NCI-H1092 (cell line): ENCODE measurements around the gene ARRB1.
"Not testable (repeated sequence)": the region's sequence is repeated elsewhere in the genome, so short reads cannot be mapped to it uniquely, and the experiment has no call there.

Source experiments
- DNase-seq: peaks from one replicate; lab custom pipeline; 2025; lab: John Stamatoyannopoulos, UW

ARRB1 gene

DNA sequence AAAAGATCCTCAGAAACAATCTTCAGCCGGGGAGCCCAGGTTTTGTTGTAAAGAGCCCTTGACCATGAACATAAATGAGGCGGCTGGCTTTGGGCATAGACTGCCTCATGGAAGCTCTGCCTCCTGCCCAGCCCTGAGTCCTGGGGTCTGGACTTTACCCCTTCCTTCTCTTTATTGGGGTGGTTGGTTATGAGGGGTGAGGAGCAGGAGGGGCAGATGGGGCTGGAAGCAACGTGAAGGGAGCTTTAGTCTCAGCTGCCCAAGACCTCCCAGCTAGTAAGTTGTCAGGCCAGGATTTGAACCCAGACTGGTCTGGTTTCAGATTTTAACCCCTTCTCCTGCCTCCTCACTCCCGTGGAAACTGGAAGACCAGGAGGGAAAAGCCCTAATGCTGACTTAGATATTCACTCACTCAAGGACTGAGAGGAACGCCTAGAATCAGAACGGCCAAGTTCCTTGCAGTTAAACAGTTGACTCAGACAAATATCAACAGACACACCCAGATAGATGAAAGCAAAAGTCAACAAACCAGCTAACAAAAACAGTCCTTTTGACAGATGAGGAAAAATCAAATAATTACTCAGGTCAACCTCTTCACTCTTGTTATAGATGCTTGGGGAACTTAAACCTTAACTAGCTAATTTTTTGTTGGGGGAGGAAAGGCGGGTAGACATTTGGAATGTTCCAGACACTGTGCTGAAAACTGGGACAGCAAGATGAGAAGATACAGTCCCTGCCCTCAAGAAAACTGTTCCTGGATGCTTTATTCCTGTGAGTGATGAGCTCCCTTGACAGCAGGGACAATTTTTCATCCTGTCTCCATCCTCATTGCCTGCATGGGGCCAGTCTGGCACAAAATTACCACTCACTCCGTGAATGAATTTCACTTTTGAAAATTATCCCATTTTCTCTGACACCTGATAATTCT lies 20.8 kb upstream of the ARRB1 start:
- no peak for DNase-seq

DNA sequence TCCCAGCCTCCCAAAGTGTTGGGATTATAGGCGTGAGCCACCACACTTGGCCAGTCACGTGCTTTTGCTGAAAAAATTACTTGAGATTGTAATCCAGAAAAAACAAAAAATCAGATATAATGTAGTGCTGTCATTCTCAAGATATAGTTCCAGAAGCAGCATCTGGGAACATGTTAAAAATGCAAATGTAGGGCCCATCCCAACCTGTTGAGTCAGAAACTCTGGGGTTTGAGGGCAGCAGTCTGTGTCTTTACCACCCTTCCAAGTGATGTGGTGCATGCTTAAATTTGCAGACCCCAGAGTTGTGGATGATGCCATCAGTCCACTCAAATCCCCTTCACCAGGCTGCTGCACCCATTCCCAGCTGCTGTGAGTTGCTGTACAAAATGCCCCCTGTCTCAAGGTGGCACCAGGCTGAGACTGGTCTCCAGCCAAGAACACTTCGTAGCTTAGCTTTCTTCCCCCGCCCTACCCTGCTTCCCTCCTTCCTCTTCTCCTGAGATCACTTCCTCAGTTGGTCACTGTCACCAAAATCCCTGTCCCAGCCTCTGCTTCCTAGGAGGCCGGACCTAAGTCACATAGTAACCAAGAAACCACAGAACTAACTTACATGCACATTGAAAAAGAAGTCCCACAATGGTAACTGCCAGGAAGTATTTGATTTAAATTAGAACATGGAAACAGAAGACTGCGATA lies 18.2 kb upstream of the ARRB1 start:
- DNase-seq: no peak

DNA sequence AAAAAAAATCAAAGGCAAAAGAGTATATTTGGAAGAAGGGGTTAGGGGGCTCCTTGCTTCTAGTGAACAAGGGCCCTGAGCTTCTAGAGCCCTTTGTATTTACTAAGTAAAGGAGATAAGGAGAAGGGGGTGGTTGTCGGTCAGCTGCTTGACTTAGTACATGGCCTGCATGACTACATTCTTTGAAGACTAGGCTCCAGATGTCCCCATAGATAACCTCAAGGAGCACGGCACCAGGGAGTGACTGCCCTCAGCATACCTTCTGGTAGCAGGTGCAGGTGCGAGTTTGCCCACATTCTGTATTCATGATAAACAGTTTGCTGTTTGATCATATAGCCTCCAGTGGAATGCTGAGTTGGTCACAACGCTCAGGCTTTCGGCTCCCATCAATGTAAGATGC lies 15.4 kb upstream of the ARRB1 start:
- not testable (repeated sequence) for DNase-seq

DNA sequence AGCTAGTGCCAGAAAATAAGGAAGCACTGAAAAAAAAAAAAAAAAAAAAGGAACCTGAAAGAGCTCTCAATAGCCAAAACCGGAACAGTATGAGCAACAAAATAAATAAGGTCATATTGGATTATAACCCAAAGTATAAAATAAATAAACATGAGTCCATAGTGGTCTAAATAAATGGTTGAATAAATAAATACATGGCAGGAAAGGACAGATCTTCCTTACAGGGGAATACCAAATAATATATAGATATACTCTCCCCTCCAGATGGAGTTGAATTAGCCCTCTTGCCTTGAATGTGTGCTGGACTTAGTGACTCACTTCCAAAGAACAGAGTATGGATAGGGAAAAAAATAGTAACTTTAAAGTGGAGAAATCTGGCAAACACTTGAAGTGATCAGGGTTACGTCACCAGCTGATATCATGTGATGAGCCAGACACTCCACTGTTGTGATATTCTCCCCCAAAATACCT lies 14.3 kb upstream of the ARRB1 start:
- DNase-seq: no peak

DNA sequence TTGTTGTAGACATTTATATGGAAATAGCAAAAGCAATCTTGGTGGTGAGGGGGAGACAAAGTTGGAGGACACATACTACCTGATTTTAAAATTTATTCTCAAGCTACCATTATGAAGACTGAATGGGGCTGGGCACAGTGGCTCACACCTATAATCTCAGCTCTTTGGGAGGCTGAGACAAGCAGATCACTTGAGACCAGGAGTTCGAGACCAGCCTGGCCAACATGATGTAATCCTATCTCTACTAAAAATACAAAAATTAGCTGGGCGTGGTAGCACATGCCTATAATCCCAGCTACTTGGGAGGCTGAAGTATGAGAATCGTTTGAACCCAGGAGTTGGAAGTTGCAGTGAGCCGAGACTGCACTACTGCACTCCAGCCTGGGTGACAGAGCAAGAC lies 10.8 kb upstream of the ARRB1 start:
- DNase-seq: not testable (repeated sequence)

DNA sequence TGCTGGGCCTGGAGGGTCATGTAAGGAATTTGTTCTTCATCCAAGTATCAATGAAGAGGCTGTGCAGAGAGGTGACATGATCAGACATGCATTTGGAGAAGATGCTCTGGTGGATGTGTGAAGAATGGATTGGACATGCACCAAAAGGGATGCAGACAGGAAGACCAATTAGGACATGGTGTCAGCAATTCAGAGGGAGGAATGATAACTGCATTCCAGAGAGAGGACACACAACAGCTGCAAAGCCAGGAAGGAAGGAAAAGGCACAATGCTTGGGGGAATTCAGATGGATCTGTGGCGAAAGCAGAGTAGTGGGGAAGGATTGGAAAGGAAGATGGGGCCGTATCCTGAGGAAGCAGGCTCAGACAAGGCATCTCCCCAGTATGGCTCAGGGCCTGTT lies 5.2 kb upstream of the ARRB1 start:
- no peak for DNase-seq

DNA sequence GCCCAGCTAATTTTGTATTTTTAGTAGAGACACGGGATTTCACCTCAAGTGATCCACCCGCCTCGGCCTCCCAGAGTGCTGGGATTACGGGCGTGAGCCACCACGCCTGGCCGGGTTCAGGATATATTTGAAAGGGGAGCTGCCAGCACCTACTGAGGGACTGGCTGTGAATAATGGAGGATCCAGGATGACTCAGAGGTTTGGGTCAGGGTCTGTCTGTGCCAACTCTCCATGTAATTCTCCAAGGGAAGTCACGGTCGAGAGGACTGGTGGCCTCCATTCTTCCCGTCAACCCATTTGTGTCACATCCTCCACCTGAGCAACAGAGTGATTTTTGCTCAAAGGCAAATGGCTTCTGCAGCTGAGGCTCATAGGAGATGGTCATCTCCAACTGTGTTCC lies 3.6 kb upstream of the ARRB1 start:
- DNase-seq: no peak

DNA sequence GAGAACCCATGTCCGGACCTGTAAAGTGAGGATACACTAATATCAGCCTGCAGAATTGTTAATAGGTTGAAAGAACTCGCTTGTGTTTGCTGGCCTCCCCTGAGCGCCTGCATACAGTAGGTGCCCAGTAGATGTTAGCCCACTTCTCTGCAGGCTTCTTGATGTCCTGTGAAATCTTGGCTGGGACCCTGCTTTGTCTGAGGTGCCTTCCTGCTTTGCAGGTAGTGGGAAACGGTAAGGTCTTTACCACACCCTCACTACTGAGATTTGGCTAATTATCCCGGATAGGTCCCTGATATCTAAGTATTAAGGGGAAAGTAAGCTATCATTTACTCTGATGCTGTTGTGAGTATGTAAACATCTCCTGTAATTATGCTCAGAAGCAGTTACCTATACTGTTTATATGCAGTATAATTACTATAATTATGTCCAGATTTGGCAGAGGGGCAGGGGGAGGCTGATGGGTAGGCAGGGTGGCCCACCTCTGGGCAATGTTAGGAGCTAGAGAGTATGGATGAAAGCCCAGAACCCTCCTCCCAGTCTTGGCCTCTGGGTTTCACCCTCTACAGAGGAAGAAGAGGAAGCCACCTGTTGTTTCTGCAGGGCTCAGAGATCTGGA lies 1.2 kb upstream of the ARRB1 start:
- DNase-seq: no peak

DNA sequence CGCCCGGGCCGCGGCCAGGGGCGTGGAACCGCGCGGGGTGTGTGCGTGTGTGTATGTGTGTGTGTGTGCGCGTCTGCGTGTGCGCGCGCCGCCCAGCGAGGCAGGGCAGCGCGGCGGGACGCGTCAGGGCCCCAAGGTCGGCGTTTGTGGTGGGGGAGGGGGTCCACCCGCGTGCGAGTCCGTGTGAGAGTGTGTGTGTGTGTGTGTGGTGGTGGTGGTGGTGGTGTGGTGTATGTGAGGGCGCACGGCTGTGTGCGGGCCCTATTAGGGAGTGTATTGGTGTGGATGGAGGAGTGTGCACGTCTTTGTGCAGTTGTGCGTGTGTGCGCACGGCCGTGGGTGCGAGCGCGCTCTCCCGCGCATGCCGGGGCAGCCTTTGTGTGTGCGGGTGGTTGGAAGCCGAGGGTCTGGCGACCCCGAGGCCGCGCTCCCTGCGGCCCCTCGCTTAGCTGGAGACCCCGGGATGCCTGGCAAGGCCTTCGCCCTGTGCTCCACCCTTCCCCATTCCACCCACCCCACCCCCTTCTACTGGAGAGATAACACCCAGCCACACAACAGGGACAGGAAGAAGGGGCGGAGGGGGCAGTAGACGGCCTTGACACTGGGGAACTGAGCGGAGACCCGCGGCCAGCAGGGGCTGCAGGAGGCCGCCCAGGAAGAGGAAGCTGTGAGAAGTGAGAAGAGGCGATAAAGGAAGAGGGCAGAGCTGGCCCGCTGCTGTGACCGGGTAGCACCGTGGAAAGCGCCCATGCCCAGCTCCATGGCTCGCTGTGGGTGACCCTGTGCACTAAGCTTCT lies 528 bp upstream of the ARRB1 start:
- DNase-seq: peak; percentile 33

DNA sequence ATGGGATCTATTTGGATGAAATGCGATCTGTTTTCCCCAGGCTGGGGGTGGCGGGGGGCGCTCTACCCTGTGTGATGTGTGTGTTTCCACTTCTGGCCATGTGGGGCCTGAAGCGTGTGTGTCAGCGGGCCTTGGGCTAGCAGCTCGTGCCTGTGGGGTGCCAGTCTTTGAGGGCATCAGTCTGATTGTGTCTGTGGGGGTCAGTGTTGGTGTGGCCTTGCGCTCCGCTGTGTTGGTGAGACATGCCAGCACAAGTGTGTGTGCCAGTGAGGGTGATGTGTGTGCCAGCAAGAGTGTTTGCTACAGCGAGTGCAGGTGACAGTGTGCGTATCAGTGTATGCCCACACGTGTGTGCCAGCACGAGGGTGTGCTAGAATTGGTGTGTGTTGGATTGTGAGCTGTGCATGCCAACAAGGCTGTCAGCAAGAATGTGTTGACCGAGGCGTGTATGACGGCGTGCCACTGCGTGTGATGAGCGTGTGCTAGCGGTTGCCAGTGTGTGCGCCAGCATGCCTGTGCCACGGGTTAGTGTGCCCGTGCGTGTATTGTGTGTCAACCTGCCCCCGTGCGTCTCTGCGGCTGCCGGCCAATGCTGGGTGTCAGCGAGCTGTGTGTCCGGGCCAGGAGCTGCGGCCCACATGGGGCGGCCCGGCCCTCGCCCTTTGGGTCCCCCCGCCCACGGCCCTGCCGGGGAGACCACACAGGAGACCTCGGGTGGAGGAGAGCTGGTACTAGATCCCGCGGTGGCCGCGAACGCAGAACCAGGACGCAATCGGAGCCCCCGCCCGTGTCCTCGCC lies 519 bp downstream of the ARRB1 start:
- no peak for DNase-seq

DNA sequence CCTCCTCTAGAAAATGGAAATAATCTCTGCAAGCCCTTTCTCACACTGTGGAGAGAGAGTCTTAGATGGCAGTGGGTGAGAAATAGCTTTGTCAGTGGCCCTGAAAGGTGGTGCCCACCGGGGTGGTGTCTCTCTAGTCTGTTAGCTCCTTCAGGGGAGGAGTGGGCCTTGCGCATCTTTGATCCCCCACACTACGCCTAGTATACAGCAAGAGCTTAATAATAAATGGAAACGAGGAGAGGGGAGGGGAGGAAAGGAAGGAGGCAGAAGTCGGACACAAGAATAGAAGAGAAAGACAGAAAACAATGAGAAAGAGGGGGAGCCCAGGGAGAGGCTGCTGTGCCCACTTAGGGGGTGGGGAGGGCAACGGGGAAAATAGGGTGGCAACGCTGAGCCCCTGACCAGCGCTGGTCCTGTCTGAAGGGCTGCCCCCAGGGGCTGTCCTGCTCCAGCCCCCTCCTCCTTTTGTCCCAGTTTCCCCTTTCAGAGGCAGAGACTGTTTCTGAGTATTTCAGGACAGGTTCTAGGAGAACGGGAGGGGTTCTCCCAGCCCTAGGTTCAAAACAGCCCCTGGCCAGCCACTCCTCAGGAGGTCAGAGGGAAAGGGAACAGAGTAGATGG lies 1.2 kb downstream of the ARRB1 start:
- DNase-seq: no peak

DNA sequence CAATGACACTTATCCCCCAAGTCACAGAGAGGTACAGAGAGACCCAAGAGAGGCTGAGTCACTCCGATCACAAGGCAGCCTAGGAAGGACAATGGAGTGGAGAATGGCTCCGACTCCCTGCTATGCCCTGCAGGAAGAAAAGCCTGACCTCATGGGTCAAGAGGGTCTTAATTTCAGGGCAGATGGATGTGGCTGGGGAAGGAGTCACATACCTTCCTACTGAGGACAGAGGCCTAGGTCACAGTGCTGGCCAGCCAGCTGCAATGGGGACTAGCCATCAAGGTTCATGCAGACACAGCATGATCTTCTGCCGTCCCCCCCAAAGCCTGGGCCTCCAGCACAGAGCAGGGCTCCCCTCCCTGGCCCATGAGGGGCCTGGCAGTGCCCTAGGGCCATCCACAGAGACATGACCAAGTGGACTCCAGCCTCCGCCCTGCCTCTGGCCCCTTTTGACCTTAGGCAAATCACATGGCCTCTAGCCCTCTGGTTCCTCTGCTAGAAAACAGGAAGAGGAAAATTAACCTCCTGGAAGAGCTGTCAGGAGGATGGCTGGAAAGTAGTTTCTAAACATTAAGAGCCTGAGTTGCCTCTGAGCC lies 1.8 kb downstream of the ARRB1 start:
- no peak for DNase-seq

DNA sequence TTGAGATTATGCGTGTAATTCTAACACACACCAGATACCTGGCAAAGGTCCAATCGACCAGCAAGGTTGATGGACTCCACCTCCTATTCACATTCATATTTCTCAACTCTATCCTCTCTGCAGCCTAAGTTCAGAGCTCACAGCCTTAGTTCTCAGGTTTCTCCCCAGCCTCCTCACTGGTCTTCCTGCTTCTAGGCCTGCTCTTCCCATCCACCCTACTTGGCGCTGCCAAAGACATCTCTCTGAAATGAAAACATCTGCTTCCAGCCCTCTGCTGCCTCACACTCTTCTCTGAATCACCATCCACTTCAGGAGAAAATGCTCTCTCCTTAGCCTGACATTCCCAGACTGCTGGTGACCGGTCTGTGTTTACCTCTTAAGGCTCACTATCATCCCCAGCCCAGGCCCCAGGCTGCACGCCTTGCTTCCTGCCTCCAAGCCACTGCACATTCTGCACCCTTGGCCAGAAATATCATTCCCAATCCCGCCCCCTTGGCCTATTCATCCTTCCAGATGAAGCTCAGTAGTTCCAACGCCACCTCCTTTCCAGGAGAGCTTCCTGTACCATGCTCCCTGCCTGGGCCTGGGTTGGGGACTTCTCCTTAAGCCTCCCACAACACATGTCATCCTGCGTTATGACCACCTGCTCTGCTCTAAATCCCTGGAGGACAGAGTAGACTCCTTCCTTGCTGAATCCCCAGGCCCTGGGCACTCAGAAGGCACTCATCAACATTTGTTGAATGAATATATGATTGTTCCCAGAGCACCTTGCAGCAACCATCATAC lies 3.5 kb downstream of the ARRB1 start:
- no peak for DNase-seq

DNA sequence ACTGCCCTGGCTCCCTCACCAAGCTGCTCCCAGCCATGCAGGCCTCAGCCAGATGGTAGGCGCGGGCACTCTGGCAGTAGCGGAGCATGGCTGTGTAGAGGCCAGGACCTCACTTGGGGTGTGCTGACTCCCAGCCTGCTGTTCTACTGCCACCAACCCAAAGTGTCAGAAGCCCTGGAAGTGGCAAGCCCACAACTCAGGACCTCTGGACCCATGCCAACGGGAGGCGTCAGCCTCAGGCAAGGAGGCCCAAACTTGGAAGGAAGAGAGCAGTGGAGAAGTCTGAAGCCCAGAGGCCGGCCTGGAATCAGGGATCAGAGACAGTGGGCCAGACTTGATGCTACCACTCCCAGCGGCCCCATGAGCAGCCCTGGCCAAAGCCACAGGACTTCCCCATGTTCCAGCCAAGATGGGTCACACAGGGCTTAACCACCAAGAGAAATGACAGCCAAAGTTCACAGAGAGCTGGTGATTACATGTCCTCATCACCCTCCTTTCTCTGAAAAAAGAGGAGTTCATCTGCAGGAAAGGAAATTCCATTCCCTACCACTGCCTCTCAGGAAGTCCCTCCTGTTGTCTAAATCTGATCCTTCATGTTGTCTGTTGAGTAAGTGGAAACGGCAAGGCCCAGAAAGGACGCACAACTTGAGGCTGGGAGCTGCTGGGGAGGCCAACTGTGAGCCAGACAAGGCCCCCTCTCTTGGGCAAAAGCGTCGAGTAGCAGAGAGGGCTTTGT lies 4.4 kb downstream of the ARRB1 start:
- no peak for DNase-seq

DNA sequence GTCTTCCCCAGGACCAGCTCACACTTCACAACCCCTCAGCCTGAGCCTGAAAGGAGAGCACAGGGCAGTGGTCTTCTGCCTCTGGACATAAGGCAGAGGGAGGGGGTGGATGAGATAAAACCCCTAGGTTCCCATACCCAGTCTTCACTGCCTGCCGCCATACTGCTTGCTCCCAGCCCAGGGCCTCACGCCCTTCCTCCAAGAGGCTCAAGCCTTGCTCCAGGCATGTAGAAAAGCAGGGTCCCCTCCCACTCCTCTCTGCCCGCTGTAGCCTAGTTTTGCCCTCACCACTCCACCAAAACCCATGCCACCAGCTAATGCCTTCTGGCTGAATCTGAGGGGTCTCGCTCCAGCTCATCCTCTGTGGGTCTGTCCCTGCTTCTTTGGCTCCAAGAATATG lies 5.2 kb downstream of the ARRB1 start:
- no peak for DNase-seq

DNA sequence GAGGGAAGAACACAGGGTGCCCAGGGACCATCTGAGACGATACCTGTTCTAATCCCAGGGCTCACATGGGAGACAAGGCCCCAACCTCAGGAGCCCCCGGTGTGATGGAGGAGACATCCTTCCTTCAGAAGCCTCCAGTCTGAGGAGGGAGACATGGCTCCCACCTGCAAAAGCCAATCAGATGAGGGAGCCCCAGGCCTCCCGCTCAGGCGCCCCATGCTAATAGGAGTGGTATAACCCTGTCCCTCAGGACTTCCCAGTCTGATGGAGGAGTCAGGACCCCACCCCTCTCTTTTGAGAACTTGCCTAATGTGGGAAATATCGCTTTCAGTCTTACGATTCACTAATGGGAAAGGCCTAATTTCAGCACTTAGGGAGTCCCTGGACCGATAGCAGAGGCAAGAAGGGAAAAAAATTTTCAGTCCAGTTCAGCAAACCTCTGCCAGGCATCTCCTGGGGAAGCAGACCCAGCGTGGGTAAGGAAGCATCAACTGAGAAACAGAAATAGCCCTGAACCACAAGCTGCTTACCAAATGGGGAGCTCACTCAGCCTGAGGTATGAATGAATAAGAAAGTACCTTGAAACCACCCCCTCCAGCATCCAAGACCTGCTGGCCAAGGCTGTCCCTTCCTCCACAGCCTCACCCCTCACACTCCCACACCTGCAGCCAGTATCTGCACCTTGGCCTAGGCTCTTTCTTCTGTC lies 5.9 kb downstream of the ARRB1 start:
- no peak for DNase-seq

DNA sequence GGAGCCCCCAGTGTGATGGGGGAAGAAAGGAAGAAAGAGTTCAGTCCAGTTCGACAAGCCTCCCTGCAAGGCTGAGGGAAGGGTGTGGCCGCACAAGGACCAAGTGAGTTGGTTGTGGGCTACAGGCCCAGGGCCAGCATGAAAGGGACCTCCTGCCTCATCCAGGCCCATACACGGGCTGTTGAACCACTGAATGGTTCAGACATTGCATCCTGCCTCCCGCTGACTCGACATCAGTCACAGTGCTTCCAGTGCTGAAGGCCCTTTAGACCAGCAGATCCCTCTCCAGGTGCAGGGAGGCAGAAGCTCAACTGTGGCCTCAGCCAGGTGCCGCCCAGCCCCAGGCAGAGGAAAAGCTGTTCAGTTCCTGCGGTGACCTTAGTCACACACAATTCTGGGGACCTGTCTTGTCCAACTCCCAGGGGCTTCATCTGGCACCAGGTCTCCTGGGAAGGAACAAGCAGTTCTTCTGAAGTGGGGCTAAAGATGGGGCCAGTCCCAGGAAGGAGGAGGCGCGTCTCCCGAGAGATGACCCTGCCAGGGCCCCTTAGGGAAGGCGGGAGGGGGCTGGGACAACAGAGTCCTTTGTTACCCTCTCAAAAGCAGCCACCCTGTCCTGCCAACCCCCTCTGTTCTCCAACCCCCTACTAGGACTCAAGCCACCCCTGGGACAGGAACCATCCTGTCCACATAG lies 6.6 kb downstream of the ARRB1 start:
- DNase-seq: no peak

DNA sequence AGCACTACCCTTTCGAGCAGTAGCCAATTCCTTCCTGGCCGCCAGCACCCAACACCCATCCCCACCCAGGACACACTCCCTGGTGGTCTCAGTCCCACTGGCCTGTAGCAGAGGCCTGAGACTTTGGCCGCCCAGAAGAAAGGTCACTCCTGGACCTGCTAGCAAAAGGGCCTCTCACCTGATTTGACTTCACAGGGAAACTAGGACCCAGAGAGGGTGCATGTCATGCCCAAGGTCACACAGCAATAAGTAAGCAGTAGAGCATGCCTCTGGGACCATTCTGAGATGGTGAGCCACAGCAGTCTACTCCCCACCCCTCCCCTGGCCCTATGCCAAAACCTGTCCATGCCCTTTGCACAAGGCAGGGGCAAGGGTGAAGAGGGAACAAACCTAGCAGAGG lies 7.3 kb downstream of the ARRB1 start:
- DNase-seq: no peak
